ENCODE data around the gene ATXN1.
"Not testable (repeated sequence)": the region's sequence is repeated elsewhere in the genome, so short reads cannot be mapped to it uniquely, and the experiment has no call there.

The ATXN1 gene

GRCh38 chr6:16402581-16402900, 358.7 kb downstream of the ATXN1 start:
- no peak for DNase-seq

- no peak for DNase-seq
Measured at GRCh38 chr6:16400248-16400760, 361.0 kb downstream of the ATXN1 start.

- no peak for DNase-seq
Measured at GRCh38 chr6:16399695-16400094, 361.6 kb downstream of the ATXN1 start.

- no peak for DNase-seq
Measured at GRCh38 chr6:16399158-16399557, 362.1 kb downstream of the ATXN1 start.

GRCh38 chr6:16398587-16398986, 362.7 kb downstream of the ATXN1 start:
- no peak for DNase-seq

GRCh38 chr6:16397623-16398022, 363.6 kb downstream of the ATXN1 start:
- DNase-seq: no peak

GRCh38 chr6:16396497-16397319, 364.6 kb downstream of the ATXN1 start:
- DNase-seq: no peak

GRCh38 chr6:16394632-16395031, 366.6 kb downstream of the ATXN1 start:
- DNase-seq: no peak

- no peak for DNase-seq
Measured at GRCh38 chr6:16393326-16393725, 367.9 kb downstream of the ATXN1 start.

- no peak for DNase-seq
Measured at GRCh38 chr6:16392010-16392409, 369.2 kb downstream of the ATXN1 start.

- no peak for DNase-seq
Measured at GRCh38 chr6:16391451-16391912, 369.8 kb downstream of the ATXN1 start.

- not testable (repeated sequence) for DNase-seq
Measured at GRCh38 chr6:16390909-16391450, 370.3 kb downstream of the ATXN1 start.

GRCh38 chr6:16389642-16390041, 371.6 kb downstream of the ATXN1 start:
- no peak for DNase-seq

- DNase-seq: no peak
Measured at GRCh38 chr6:16388488-16388887, 372.8 kb downstream of the ATXN1 start.

GRCh38 chr6:16386057-16386456, 375.2 kb downstream of the ATXN1 start:
- DNase-seq: no peak

GRCh38 chr6:16383607-16384206, 377.6 kb downstream of the ATXN1 start:
- DNase-seq: no peak

- DNase-seq: not testable (repeated sequence)
Measured at GRCh38 chr6:16381968-16382367, 379.3 kb downstream of the ATXN1 start.

- no peak for DNase-seq
Measured at GRCh38 chr6:16380220-16380809, 380.9 kb downstream of the ATXN1 start.

- not testable (repeated sequence) for DNase-seq
Measured at GRCh38 chr6:16378360-16378759, 382.9 kb downstream of the ATXN1 start.

GRCh38 chr6:16377470-16377869, 383.8 kb downstream of the ATXN1 start:
- no peak for DNase-seq

GRCh38 chr6:16375843-16376242, 385.4 kb downstream of the ATXN1 start:
- no peak for DNase-seq

GRCh38 chr6:16375206-16375605, 386.1 kb downstream of the ATXN1 start:
- no peak for DNase-seq

GRCh38 chr6:16374461-16375200, 386.6 kb downstream of the ATXN1 start:
- DNase-seq: no peak
